ENCODE data around the gene C1QTNF12.

The C1QTNF12 gene, protein sequence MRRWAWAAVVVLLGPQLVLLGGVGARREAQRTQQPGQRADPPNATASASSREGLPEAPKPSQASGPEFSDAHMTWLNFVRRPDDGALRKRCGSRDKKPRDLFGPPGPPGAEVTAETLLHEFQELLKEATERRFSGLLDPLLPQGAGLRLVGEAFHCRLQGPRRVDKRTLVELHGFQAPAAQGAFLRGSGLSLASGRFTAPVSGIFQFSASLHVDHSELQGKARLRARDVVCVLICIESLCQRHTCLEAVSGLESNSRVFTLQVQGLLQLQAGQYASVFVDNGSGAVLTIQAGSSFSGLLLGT

DNA sequence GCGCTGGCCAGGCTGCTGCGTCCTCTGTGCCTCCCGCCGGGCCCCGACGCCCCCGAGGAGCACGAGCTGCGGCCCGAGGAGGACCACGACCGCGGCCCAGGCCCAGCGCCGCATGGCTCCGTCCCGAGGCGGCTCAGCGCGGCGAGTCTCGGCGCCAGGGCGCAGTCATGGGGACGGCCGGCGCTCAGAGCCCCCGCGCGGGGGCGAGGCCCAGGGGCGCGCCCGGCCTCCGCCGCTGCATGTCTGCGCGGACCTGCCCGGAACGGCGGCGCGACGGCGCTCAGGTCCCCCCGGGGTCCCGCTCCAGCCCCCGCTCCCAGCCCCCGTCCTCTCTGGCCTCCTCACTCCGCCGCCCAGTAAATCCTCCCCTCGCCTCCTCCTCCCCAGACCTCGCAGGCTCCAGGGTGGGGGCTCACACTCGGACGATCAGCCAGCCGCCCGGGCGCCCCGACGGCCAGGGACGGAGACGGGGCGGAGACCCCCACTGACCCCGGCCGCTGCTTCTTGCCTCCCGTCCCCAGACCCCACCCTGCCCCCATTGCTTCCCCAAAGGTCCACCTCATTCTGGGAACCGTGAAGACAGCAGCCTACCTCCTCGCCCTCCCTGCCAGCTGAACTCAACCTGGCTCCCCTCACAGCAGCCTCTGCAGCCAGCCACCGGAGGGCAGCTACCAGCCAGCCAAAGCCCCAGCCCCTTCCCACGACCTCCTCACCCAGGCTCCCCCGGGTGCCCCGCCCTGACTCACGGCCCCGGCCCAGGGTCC lies at the start of gene C1QTNF12:
Gene C1QTNF12 (minus strand): TSS at position 146 of the 764 bp plus-strand sequence. CDS start 32 bp downstream, at position 114.
- DNase-seq = no peak

DNA sequence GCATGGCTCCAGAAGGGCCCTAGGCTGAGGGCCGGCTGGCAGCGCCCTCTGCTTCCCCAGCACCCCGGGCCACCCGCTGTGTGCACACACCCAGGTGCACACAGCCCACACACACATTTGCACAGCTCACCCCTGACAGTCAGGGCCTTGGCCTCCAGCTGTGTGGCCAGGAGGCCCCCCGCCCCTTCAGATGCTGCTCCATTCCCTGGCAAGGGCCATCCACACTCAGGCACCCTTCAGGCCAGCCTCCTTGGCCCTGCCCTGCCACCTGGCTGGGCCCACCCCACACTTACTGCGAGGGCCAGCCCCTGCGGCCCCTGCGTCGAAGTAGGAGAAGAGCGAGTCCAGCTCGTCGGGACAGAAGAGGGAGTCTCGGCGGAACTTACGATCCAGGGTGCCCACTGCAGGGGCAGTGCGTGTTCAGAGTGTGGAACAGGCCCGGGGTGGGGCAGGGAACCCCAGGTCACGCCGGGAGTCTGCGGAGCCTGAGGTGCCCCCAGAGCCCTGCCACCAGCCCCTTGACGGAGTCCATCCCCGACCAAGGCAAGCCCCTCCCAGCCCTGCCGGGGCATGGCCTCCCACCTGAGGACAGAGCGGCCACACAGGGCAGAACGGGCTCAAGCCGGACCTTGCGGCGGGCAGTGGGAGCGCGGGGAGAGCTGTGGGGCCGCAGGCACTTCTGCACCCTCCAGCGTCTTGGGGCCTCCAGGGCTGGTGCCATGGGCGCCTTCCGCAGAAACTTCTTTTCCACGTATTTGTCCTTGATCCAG lies 48.8 kb upstream of the C1QTNF12 start:
- no peak for DNase-seq

DNA sequence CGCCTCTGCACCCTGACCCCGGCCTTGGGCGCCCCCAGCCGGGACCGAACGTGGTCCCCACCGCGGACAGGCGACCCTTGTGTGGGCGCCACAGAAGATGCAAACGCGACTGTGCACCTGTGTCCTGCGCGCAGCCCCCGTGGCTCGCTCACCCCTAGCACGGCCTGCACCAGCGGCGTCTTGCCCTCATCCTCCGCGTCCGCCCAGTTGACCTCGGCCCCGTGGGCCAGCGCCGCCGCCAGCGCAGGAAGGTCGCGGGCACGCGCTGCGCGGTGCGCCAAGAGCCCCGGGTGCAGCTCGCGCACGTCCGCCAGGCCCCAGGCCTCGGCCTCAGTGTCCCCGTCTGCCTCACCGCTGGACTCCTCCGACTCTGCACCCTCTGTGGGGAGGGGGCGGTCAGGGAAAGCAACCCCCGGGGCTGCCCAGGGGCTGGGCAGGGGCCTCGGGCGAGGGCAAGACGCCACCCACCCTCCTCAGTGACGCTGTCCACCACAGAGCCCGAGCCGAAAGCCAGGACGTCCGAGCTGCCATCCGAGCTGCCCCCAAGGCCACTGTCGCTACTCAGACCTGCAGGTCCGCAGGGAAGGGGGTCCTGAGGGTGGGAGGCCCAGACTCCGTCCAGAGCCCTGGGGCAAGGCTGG lies 47.8 kb upstream of the C1QTNF12 start:
- no peak for DNase-seq

DNA sequence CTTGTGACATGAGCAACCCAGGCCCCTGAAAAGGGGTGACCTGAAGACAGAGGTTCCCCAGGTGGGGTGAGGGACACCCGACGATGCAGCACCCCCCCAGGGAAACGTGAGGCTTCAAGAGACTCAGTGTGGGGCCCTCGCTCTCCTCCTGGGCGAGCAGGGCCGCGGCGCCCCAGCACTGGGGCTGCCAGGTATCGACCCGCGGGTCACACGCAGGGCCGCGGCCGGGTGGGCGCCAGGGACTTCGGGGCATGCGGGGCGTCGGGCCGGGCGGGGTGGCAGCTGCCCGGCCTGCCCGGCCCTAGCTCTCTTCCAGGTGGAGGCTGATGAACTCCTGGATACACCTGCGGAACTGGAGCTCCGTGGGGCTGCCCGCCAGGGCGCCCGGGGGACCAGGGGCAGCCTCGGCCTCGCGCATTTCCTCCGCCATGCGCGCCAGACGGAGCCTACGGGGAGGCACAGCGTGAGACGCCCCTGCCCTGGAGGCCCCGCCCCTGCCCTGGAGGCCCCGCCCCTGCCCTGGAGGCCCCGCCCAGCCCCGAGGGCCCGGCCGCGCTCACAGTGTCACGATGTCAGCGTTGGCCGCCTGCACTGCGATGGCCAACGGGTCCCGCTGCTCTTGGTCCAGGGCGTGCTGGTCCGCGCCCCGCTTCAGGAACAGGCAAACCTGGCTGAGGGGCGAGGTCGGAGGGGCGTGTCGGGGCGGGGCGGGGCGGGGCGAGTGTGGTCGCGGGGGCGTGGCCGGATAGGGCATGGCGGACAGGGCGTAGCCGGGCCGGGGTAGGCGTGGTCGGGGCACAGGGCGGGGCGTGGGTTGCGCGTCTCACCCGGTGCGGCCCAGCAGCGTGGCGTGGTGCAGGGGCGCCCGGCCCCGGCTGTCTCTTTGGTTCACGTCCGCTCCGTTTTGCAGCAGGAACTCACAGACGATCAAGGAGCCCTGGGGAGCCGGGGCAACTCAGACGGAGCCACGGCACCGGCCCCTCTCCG lies 47.0 kb upstream of the C1QTNF12 start:
- DNase-seq = no peak

DNA sequence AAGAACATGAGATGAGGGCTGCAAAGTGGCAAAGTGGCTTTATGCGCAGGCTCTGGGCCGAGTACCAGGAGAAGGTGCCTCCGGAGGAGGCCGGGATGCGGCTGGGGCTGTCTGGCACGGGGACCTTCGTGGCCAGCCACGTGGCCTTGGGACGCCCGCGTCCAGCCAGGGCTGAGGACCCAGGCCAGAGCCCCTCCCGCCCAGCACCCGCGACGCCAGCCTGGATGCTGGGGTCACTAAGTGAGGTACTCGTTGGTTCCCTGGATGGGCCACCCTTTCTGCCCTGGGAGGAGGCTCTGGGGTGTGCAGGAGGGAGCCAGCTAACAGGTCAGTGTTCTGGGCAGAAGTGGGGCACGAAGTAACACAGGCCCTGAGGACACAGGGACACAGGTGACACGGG lies 46.3 kb upstream of the C1QTNF12 start:
- DNase-seq = no peak

DNA sequence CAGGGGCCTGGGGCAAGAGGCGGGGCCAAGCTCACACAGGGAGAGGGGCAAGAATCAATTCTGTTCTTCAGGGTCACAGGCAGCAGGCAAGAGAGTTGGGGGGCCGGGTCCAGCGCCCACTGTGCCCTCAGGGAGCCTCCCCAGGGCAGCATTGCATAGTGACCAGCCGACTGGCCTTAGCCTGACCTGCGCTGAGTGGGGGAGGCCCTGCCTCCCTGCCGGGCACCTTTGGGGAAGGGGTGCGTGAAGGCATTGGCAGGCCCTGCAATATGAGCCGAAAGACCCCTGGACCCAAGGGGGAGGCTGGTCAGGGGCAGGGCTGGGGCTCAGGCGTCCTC lies 45.9 kb upstream of the C1QTNF12 start:
- no peak for DNase-seq

DNA sequence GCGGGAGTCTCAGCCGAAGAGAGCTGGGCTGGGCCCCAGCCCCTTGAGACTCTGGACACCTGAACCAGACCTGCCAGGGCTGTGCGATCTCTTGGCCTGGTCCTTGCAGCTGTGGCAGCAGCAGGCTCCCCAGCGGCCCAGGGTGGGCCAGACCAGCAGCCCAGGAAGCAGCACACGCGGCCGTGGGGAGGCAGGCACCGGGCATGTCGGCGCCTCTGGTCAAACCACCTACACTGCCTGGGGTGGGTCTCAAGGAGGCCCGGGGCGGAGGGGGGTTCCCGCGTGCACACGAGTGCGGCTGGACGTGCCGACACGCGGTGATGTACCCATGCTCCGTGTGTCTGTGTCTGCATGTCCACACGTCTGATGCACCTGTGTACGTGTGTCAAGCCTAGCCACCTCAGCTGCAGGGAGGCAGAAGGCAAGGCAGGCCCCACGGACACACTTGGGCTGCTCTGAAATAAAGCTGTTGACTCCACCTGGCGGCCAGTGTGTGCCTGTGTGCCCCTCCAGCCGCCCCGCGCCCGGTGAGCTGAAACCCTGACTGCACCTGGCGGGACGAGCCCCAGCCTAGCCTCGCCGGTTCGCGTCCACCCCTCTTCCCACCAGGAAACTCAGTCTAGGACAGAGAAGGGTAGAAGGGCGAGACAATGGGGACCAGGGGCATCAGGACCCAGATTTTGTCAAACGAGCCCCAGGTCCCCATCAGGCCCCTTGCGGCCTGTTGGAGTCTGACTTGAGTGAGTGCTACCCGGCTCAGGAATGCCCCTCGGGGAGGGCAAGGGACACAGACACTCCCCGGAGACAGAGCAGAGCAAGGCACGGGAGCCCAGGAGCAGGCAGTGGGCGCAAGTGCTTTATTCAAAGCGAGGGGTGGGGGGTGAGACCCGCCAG lies 45.3 kb upstream of the C1QTNF12 start:
- no peak for DNase-seq

DNA sequence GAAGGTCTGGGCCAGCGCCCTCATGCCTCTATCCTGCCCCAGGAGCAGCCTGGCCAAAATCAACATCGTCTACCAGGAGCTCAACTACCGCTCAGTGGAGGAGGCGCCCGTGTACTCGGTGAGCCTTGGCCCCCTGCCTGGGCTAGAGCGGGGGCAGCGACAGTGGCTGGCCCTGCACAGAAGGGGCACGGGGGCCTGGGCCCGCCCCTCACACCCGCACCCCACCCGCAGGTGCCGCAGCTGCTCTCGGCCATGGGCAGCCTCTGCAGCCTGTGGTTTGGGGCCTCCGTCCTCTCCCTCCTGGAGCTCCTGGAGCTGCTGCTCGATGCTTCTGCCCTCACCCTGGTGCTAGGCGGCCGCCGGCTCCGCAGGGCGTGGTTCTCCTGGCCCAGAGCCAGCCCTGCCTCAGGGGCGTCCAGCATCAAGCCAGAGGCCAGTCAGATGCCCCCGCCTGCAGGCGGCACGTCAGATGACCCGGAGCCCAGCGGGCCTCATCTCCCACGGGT lies 44.6 kb upstream of the C1QTNF12 start:
- no peak for DNase-seq

DNA sequence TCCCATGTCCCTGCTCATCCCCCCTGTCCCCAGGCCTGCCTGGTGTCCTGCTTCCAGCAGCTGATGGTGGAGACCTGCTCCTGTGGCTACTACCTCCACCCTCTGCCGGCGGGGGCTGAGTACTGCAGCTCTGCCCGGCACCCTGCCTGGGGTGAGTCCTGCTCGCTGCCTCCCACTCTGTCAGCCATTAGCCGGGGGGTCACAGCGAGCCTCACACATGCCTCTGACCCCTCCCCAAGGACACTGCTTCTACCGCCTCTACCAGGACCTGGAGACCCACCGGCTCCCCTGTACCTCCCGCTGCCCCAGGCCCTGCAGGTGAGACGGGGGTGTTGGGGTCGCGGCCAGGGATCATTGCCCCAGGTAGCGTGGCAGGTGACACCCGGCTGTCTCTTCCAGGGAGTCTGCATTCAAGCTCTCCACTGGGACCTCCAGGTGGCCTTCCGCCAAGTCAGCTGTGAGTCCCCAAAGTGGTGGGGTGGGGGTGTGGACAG lies 43.8 kb upstream of the C1QTNF12 start:
- DNase-seq = no peak

DNA sequence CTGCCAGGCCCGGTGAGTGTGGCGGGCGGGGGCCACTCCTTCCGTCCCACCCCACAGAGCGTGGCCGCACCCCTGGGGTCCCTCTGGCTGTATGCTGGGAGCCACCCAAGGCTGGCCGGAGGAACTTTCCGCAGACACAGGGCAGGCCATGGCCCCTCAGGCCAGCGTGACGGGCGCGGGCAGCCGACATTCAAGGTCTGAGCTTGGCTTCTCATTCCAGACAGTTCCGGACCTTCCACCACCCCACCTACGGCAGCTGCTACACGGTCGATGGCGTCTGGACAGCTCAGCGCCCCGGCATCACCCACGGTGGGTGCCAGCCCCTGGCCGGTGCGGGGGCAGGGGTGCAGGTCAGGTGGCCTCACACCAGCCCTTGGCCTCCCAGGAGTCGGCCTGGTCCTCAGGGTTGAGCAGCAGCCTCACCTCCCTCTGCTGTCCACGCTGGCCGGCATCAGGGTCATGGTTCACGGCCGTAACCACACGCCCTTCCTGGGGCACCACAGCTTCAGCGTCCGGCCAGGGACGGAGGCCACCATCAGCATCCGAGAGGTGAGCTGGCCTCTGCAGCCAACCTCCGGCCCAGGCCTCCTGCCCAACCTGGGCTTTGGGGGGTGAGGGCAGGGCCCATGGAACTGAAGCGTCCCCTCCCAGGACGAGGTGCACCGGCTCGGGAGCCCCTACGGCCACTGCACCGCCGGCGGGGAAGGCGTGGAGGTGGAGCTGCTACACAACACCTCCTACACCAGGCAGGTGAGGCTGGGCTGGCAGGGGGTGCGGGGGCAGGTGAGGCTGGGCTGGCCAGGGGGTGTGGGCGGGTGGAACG lies 41.0 kb upstream of the C1QTNF12 start:
- no peak for DNase-seq

DNA sequence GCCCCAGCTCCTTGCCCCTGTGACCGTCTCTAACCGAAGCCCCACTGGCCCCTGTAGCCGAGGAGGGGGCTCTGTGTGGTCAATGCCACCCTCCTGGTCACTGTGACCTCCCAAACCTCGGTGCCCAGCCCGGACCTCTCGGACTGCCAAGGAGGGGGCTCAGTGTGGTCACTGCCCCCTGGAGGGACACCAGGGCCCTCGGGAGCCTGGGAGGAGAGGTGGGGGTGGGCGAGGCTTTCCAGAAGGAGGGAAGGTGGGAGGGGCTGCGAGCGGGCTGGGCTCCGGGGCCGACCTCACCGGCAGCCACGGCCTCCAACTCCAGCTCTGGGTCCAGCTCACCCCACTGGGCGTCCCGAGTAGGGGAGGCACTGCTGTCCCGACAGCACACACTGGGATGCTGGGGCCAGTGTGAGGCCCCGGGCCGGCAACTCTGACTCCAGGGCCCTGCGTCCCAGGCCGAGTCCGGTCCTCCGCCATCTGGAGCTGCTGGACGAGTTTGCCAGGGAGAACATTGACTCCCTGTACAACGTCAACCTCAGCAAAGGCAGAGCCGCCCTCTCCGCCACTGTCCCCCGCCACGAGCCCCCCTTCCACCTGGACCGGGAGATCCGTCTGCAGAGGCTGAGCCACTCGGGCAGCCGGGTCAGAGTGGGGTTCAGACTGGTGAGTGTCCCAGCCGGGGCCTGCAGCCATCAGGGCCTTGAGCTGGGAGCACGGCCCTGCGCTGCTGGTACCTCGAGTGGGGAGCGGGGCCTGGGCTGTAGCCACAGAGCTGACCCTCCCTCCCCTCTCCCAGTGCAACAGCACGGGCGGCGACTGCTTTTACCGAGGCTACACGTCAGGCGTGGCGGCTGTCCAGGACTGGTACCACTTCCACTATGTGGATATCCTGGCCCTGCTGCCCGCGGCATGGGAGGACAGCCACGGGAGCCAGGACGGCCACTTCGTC lies 40.1 kb upstream of the C1QTNF12 start:
- no peak for DNase-seq

DNA sequence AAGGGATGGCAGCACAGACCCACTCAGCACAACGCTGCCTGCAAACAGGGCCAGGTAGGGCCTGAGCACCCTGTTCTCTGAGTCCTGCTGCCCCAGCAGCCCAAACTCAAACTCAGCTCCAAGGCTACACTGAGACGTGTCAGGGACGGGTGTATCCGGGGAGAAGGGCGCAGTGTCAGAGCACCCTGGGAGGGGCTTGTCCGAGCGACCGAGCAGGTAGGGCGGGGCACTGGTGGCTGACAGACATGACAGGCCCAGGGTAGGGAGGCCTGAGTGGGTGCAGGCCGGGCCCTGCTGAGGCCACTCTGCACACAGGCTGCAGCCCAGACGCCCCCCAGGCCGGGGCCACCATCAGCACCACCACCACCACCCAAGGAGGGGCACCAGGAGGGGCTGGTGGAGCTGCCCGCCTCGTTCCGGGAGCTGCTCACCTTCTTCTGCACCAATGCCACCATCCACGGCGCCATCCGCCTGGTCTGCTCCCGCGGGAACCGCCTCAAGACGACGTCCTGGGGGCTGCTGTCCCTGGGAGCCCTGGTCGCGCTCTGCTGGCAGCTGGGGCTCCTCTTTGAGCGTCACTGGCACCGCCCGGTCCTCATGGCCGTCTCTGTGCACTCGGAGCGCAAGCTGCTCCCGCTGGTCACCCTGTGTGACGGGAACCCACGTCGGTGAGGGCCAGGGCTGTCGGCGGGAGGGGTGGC lies 39.2 kb upstream of the C1QTNF12 start:
- DNase-seq = no peak

DNA sequence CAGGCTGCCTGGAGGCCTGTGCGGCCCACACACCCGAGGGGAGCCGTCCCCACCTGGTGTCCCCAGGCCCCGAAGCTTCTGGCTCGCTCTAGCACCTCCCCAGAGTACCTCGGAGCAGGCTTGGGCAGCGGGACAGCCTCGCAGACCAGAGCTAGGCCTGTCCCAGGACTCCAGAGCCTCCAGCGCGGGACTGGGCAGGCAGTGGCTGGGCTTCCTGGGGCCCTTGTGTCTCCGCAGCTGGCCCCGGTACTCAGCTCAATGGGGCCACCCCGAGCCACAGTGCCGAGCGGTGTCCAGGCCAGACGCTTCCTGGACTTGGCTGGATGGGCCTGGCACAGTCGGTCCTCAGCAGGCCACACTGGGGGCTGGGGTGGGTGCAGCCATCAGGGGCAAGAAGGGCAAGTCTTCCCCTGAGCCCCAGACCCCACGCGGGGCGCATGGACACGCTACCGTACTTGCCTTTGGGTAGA lies 38.6 kb upstream of the C1QTNF12 start:
- DNase-seq = no peak

DNA sequence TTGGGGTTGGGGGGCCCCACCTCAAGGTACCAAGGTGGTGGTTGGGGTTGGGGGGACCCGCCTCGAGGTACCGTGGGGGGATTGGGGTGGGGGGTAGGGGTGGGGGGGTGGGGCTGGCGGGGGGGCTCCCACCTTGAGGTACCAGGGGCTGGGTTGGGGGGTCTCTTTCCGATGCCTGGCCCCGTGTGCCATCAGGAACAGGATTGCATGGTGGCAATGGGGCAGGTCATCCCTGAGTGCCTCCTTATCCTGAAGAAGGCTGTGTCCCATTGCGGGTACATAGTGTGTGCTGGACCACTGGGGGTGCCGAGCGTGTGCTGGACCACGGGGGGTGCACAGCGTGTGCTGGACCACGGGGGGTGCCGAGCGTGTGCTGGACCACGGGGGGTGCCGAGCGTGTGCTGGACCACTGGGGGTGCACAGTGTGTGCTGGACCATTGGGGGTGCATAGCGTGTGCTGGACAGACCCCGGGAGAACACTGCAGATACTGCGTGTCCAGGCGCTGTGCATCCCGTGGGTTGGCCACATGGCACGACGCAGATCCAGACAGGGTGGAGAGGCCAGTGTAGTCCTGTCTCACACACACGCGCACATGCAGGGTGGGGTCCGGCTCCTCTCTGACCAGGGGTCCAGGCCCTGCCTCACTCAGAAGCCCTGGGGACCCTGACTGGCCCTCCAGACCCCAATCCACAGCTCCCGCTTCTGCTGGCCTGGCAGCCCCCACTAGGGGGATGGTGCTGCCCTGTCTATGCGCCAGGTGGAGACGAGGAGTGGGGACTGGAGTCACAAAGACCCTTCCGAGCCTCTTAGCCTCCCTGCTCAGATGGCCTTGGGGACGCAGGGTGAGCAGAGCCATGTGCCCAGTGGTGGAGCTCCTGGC lies 37.9 kb upstream of the C1QTNF12 start:
- DNase-seq = no peak

DNA sequence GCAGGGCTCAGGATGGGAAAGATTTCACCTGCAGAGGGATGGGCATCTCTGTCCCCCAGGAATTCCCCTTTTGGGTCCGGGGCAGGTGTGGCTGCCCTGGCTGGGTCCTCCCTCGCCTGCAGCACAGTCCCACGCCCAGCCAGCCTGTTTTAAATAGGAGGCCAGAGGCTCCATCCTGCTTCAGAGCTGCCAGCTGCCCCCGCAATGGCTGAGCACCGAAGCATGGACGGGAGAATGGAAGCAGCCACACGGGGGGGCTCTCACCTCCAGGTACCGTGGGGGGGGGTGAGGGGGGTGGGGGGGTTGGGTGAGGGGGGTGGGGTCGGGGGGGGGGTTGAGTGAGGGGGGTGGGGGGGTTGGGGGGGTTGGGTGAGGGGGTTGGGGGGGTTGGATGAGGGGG lies 37.3 kb upstream of the C1QTNF12 start:
- no peak for DNase-seq

DNA sequence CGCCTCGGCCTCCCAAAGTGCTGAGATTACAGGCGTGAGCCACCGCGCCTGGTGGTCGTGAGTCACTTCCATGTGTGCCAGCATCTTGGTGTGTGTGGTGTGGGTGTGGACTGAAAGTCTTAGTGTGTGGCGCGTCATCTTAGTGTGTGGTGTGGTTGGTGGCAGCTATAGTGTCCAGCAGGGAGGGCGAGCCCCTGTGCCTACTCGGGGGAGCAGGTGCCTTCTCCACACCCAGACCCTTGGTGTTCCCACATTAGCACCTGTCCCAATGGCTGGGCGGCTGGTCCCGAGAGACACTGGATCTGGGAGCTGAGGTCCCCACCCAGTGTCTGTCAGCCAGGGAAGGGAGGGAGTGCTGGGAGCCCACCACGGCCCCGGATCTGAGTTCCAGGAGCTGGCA lies 36.5 kb upstream of the C1QTNF12 start:
- DNase-seq = no peak

All from KG1 (cell line).